Iris pigment epithelial cell (primary cell): ENCODE data around the gene BABAM2.
A peak's percentile ranks its signal among the peaks of the same experiment; 100 is the strongest.

Experiments used
- DNase-seq: peaks from one replicate; pipeline ENCODE4 v3.0.0-alpha.2; 2011; ENCODE audit warnings: low read depth

BABAM2 gene

DNA sequence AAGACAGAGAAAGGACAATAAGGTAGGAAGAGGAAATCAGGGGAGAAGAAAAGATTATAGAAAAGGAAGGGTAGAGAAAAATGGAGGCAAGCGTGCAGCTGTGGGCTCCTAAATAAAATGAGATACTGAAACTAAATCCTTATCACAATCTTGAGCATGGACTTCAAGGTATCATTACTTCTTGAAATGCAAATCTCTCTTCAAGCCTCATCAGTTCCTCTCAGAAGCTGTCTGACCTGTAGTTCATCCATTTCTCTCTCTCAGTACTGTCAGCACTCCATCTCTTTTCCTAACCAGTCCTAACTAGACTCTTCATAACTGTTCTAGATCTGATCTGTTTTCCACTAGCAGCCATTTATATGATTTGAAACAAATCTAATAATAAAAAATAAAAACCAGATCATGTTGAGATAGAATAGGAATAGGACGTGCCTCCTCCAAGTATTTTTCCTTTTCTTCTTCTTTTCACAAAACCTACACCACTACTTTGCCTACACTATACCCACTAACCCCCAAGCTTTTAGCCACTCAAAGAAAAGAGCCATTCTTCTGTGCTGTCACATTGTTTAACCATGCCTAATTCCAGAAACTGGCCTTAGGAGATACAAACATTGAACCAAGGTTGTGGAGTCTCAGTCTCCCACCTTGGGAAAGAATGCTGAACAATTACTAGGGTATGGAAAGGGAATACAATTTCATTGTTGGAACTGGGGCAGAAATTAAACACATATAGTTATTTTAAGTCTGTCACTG is 21.1 kb downstream of the BABAM2 start:
- no peak for DNase-seq

DNA sequence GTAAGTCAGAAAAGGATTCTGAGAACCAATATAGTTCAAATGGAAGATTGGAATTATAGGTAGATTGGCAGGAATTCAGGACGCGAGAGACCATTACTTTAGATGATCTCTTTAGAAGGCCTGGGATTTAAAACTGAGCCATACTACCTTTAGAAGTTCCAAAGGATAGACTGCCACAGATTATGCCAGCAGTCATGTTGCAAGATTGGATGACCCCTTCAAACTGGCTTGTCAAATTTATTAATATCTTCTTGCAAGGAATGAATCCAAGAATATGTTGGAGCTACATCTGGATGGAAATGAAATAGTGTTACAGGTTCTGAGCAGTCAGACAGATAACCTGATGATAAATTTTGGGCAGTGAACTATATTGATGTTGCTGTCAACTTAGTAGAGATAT is 22.0 kb downstream of the BABAM2 start:
- DNase-seq: no peak

DNA sequence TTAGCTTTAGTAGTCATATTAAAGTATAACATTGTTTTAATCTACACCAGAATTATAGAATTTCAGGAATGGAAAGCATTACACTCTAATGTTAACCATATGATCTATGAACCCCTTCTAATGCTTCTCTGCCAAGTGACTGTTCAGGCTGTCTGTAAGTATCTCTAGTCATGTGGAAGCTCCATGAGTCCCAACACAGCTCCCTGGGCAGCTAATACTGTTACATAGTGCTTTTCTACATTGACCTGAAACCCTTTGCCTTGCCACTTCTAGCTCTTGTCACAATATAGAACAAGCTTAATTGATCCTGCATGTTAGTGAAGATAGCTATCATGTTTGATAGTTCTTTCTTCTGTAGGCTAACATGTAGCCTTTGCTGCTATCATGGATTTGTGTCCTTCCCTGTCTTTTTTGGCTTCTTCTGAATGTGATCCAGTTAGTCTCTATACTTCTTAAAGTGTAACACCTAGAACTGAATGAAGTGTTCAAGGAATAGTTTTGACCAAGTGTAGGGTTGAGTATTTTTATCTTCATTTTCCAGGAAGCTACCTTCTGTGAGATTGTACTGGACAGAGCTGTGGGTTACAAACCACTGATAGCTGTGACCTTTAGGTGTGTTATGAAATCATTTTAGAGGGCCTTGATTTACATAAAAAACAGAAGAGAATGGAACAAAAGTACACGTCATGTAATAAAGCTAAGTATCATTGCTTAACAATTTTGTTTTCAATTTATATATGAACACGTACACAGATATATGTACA is 23.7 kb downstream of the BABAM2 start:
- peak; percentile 46 for DNase-seq

DNA sequence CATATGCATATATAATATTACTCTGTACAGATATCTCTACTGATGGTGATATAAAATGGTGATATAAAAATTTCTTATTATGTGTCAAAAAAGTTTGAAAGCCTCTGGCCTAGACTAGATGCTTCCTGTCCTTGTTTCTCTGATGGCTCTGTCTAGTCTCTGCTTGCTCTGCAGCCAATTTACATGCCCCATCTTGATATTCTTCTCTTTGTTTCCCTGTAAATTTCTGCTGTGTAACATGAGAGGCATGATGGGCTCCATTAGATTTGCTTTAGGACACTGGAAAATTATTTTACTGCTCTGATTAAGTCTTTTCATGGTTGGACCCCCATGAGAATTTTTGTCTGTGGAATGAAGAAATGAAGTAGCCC is 24.3 kb downstream of the BABAM2 start:
- no peak for DNase-seq

DNA sequence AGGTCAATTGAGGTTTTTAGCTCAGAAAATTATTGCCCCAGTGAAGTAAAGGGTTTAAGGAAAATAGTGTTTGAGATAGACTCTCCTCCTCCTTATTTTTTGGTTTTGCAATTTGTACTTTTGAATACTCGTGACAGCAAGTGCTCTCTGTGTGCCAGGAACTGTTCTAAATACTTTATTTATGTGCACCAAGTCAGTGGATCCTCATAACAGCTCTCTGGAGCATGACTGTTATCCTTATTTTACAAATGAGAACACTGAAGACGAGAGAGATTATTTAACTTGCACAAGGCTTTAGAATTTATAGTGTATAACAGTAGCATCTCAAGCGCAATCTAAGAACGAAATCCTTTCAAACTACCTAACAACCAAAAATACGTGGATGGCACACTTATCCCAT is 24.7 kb downstream of the BABAM2 start:
- no peak for DNase-seq

DNA sequence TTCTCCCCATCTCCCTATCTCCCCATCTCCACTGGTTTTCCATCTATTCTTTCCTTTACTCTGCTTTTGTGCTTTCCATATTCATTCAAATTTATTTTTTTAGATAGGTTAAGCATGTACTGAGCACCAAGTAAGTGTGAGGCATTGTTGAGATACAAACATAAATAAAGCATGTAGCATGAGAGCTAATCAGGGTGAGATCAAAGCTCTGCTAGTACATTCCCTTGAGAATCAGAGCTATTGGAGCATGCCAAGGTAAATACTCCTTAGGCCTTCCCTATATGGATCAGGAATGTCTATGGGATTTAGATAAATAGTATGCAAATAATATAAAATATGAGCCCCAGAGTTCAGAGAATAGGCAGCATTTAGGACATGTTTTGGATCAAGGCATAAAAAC is 25.3 kb downstream of the BABAM2 start:
- no peak for DNase-seq

DNA sequence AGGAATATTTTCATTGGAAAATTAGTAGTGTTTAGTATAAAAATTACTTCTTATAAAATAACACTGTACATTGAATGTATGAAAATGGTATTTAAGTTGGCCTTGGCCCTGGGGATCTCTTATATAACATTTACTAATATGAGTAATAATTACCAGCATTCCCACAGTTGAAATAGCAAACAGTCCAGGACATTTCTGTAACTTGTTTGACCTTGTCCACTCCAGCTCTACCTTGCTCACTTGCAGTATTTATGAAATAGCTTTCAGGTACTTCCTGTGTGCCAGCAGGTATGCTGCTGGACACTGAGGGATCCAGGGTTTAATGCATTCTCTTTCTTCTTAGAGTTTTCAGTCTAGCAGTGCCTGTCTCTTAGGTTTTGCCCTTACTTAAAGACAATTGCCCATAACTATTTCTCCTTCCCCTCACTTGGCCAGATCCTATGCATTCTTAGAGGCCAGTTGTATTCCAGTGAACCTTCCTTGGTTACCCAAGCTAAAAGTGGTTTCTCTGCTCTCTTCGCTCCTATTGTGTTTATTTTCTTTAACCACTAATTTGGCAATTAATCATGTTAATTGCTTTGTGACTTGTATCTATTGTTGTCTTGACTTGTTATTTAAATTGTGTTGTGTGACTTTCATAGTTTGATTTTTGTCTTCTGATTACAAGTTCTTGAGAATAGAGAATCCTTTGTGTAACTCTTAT is 25.9 kb downstream of the BABAM2 start:
- DNase-seq: no peak

DNA sequence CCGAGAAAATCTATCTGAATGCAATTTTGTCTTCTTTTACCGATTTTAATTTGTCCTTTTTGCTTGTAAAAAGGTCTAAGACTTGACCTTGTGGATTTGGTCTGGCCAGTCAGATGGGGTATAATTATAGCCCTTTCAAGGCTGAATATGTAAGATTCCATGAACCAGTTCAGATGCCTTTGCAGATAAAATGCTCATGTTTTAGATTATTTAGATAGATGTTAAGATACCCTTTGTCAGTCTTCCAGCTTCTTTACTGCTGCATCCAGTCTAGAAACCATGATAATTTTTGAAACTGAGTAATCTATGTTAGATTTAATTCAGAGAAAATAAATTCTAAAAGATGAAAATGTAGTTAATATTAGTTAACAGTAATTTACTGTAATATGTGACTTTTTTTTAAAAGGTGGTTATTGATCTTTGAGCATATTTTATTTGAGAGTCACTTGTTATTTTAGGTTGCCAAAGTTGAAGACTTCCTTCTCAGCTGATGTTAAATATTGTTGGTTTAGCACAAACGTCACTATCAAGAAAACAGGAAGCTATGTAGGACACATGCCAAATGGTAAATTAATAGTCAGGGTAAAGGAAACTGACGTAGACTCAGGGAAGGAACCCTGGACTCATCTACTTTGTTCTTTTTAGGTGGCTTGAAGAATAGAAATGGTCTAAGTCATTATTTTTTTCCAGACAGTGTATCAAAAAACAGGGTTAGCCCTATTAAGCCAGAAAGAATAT is 29.8 kb downstream of the BABAM2 start:
- peak; percentile 87 for DNase-seq

DNA sequence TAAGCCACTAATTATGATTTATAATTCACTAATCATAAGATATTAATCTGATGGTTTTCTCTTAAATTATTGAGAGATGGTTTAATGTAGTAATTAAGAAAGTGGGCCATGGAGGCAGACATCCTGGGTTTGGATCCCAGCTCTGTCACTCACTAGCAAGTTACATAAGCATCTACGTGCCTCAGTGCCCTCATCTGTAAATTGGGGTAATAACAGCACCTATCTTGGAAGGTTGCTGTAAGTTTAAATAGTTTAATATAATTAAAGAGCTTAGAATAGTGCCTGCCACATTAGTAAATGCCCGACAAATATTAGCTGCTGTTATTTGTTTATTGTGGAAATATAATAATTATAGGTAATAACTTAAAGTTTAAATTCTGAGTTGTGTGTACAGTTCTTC is 30.9 kb downstream of the BABAM2 start:
- no peak for DNase-seq

DNA sequence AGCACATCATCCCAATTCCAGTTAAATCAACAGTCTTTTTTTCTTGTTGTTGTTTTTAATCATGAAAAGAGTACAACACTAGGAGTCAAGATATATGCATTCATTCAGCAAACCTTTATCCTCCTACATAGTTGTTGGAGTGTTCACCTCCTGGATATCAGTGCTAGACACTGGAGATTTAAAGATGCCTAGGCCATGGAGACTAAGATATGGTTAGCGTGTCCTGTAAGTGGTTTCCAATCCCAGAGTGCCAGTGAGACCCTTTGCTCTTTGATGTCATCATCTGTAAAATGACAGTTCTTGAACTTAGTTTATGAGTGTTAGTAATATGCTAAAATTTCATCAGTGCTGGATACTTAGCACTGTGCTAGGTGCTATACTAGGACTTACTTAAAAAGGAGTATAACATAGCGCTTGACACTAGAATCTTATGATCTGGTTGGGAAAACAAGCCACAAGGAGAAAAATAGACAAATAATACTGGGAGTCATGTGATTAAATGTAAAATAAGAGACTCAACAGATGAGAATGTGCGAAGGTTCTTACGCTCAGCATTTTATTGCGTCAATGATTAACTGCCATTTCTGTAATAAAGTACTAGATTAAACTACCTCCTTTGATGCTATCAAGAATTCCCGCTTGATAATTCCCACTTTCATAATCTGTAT is 31.5 kb downstream of the BABAM2 start:
- DNase-seq: no peak

DNA sequence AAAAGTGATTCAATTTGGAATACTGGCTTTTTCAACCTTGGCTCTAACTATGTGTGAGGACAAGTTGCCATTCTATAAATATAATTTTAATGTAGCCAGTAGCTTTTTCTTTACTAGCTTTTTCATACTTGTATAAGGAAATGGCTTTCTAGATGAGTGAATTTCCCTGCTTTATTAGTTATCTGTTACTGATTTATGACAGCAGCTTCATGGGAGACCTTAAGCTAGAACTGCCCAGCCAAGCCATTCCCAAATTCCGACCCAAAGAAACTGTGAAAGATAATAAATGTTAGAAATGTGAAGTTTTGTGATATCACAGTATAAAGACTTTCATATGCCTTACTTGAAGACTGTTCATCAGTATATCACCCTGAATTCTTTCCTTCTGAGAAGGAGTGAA is 32.3 kb downstream of the BABAM2 start:
- DNase-seq: no peak

DNA sequence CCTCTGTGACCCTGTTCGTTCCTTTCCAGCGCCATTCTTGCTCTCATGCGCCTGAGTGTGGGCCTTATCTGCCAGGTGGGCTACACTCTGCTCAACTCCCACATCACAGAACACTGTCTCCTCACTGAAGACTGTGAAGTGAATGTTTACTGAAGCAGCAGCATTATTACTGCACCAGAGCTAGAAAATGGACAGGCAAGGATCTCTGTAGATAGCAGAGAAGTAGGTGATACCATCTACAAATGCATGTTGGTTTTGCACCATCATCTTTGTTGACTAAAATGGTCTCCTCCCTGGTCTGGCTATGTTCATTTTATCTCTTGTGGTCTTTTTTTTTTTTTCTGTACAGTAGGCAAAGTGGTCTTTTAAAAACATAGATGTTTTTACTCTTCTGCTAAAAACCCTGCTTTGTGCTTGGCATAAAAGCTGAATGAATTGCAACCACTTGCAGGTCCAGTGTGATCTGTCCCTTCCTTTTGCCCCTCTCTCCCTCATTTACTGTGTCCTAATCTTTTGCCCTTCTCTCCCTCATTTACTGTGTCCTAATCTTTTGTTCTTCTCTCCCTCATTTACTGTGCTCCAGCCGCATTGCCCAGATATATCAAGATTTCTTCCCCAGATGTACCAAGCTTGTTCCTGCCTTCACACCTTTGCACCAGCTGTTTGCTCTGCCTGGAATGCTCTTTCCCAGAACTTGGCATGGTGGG is 35.4 kb downstream of the BABAM2 start:
- no peak for DNase-seq

DNA sequence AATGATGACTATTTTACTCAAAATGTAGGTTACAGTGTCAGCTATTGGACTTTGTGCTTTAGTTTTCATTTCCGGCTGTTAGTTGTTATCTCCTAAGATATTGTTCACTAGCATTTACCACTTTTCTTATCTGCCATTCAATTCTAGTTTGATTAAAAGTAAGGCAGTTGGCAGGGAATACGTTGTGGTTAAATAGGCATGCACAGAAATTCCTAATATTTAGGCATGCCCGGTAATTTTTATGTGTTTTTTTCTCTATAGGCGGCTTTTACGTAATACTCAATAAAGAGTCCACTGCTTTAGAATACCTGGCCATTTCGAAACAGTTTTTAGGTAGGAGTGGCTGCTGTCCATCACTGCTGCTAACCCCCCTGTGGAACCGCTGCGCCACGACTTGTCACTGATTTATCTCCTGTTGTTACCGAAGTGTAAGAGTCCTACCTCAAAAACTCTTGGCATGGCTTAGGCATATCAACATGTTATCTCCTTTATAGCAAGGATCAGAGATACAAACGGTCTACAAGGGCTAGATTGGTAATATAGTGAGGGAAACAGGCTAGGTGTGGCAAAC is 39.5 kb downstream of the BABAM2 start:
- DNase-seq: no peak

DNA sequence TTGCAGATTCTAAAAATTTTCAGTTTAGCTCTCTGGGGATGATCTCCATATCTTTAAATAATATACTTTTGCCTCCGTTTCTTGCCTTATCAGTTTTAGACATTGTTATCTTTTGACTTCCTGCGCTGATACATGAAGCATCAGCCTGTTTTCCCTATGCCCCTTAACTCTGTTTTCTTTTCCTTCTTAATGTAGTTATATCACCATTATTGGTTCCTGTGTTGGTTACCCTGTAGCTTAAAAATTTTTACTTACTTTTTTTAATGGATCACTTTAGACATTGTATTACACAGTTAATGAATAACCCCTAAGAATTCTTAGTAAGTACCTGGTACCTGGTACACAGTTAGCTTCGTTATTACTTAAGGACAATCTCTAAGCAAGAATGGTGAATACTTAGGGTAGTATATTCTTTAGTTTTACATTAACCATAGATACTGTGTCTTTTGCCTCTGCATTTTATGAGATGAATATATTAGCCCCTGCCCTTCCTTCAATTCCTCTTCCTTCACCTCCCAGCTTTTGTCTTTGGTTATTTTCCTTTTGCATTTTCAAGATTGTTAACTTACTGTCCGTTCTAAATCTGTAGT is 40.9 kb downstream of the BABAM2 start:
- DNase-seq: no peak

DNA sequence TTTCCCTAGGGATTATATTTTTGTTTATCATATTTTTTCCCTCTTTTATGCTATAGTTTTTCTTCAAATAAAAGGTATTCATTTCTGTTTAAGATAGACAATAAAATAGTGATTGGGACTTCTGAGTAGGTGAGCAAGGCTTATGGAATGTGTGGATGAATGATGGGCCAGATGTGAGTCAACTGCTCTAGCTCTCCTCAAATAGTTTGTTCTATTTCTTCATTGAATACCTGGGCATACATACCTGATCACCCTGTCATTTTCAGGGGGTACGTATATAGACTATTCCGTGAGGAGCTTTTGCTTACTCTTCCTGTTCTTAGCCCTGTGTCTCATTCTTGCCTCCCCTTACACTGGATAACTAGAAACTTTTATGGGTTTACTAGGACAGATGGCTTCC is 41.9 kb downstream of the BABAM2 start:
- DNase-seq: peak; percentile 69

DNA sequence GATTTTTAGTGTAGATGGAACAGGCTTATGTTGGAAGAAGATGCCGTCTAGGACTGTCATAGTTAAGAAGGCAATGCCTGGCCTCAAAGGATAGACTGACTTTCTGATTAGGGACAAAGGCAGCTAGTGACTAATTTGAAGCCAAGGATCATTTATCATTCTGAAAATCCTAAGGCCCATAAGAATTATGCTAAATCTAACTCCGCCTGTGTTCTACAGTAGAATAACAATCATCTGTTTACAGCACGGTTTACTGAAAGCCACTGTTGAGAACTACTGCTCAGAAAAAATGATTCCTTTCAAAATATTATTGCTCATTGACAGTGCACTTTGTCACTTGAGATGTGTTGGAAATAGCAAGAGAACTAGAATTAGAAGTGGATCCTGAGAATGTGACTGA is 44.5 kb downstream of the BABAM2 start:
- DNase-seq: no peak

DNA sequence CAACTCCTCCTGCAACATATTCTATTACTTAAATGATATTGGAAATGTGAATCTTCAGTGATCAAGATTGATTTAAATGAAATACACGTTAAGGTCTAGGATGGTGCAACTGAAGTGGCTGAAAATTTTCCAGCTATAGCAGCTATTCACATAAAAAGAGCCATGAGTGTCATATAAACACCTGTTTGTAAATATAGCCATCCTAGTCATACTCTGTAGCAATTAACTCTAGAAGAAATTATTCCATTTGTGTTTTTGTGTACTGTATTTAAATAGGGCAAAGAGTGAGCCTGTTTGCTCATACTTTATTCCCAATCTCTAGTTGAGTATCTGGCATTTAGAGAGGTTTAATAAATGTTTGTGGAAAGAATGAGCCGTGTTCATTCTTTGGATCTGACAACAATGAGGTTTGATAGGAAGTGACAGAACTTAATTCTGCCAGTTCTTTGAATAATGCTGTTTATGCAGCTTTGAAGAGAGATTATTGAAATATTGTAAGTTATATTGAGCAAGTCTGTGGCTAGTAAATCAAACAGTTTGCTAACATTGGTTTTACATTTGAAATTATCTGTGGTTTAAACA is 49.7 kb downstream of the BABAM2 start:
- DNase-seq: no peak

DNA sequence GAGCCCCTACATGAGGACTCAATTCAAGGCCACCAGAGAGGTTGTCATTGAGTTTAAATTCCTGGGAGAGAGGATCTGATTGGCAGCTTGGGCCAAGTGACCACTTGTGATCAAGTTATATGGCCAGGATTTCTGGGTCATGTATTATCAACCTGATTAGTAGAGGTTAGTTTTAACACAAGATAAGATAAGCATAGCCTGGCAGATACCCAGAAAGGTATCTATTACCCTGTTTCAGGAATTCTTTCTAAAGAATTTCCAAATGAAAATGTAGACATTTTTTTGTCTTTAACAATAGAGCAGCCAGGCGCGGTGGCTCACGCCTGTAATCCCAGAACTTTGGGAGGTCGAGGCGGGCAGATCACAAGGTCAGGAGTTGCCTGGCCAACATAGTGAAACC is 50.5 kb downstream of the BABAM2 start:
- DNase-seq: no peak

DNA sequence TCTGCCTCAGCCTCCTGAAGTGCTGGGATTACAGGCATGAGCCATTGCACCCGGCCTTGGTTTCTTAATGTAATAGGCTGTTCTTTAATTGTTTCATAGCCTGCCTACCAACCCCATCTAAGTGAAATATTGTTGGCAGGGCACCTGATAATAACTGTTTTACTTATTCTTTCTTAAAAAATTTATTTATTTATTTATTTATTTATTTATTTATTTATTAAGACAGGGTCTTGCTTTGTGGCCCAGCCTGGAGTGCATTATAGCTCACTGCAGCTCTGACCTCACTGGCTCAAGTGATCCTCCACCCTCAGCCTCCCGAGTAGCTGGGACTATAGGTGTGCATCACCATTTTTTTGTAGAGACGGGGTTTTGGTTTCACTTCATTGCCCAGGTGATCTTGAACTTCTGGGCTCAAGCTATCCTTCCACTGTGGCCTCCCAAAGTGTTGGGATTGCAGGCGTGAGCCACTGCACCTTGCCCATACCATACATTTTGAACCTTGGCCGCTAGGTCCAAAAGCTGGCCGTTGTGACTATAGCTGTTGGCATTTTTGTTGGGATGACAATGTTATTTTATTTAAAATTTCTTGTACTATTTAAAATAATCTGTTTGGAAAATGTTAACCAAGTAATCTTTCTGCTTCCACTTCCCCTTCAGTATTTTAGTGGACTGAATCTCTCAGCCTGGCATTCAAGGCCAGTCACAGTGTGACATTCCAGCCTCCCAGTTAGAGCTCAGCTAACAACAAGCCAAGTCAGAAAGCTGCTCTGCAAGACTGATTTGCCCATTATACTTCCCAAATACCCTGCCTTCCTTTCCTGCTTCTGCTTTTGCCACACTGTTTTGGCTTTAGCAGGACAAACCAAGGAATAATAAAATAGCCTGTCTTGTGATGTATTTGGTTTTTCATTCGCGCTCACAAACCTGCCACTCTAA is 52.4 kb downstream of the BABAM2 start:
- DNase-seq: no peak
